Activated CD4-positive, alpha-beta T cell treated with anti-CD3 and anti-CD28 coated beads, Interleukin-2, Interleukin-4, amounts not matched to agents 100 ng/mL and 50 ng/mL, durations not matched to agents 16 hours and 8 hours (primary cell): ENCODE measurements around the gene NKD2.

ENCODE experiments used
- DNase-seq: peaks from one replicate; pipeline ENCODE4 v3.0.0-alpha.2; 2020; ENCODE audit warnings: low spot score

Gene NKD2

DNA sequence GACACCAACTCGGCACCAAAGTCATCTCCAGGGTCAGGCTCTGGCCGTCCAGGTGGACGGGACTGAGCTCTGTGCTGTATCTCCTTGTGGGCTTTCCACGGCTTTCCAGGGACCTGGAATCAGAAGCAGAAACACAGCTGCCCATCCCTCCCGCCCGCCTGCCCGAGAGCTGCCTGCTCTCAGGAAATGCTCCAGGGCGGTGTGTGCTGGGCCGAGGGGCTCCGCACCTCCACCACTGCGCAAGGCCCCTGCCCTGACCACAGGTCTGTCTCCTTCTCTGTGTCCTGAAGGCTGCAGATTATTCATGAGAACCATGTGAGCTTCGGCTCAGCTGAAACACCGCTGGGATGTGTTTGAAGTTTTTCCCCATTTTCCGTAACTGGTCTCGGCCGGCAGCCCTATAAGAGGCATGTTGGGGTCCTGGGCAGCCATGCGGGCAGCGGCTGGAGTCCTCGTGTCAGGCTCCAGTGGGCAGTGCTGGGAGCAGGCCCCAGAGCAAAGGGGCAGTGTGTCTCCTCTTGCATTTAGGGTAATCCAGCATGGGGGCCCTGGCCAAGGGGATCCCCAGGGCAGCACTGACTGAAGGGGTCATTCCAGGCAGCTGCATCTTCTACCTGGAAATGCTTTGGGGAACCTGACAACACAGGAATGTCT is 22.8 kb downstream of the NKD2 start:
- no peak for DNase-seq

DNA sequence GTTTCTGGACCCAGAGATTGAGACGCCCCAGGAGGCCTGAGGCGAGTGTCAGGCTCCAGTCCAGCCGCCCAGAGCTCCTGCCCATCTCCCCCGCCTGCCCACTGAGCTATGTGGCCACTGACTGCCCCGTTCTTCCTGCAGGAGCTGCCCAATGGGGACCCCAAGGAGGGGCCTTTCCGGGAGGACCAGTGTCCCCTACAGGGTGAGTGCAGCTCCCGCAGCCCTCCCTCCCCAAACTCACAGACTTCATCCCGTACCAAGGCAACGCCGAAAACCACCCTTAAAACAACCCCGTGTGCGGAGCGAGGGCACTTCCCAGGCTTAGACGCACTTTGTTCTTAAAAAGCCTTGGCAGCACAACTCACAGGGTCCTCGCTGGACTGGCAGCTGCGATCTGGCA is 23.4 kb downstream of the NKD2 start:
- DNase-seq, result no peak

DNA sequence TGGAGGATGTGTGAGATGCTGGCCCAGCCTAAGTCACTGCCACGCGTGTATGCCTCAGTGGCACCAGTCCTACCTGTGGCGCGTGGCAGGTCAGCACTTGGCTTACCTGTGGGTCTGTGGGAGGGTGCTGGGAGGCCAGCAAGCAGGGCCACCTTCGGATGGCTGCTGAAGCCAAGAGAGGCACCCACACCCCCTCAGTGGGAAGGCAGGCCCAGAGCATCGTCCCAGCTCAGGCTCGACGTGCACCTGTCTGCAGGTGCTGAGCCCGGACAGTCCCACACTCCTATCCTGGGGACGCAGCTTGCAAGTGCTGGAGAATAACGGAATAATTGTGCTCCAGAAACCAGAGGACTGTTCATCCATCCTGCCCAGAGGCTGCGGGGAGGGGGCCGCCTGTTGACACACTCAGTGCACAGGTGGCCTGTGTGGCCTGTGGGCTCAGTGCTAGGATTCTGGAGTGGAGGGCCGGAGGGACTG is 24.0 kb downstream of the NKD2 start:
- no peak for DNase-seq

DNA sequence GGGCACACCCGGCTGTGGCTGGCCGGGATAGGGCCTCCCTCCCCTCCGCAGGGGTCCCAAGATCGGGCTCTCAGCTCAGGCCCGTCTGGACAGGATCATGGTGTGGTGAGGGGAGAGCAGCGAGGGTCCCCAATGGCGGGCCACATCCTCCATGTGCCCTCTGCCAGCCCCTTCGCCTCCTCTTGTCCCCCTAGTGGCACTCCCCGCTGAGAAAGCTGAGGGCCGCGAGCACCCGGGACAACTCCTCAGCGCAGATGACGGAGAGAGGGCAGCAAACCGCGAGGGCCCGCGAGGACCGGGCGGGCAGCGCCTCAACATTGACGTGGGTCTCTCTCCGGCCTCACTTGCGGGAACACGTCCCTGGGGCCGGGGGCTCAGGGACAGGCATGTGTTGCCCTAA is 24.6 kb downstream of the NKD2 start:
- DNase-seq, result no peak

DNA sequence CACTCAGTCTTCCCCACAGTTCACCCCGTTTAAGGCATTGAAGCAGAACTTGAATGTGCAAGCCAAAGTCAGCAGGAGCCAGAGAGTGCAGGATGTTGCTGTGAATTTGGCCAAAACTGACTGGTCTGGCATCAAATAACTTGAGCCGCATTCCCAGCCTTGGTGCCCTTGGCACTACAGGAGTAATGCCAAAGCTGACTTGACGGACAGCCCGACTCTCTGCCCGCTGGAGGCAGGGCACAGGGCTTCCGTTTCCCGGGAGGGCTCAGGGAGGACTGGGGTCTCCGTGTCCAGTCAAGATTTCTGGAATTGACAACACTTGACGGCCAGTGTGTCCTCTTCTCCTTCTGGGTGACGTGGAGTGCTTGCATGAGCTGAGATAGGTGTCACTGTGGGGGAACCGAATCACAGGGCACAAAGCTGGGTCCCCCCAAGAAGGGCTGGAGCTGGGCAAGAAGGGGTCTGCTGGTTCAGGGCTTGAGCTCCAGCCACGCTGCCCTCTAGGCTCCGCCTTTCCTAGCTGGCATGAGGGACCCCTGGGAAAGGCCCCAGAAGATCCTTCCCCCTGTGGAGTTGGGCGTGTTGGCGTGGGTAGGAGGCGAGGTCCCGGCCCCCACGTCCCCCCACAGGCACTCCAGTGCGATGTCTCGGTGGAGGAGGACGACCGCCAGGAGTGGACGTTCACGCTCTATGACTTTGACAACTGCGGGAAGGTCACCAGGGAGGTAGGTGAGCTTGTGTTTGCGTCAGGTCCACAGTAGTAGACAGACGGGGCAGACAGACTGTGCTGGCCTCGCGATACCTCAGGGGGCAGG is 25.2 kb downstream of the NKD2 start:
- no peak for DNase-seq

DNA sequence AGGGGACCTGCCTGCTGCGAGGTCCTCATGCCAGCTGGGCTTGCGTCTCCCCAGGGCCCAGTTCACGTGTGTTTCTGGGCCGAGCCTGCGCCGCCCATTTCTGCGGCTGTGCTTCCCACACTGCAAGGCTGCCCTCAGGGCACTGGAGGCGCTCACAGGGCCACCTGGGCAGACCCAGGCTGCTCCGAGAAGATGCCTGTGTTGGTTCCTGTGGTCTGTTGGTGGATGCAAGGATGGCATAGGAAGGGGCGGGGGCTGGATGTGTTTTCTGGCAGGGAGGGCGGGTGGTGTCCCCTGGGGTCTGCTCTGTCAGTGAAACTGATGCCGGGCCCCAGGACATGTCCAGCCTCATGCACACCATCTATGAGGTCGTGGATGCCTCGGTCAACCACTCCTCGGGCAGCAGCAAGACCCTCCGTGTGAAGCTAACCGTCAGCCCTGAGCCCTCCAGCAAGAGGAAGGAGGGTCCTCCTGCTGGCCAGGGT is 25.9 kb downstream of the NKD2 start:
- DNase-seq, result no peak

DNA sequence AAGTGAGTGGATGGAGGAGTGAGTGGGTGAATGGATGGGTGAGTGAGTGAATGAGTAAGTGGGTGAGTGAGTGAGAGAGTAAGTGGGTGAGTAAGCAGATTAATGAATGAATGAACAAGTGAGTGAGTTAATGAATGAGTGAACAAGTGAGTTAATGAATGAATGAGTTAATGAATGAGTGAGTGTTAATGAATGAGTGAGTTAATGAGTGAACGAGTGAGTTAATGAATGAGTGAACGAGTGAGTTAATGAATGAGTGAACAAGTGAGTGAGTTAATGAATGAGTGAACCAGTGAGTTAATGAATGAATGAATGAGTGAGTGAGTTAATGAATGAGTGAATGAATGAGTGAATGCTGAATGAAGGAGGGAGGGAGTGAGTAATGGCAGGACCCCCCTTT is 26.4 kb downstream of the NKD2 start:
- DNase-seq, result no peak

DNA sequence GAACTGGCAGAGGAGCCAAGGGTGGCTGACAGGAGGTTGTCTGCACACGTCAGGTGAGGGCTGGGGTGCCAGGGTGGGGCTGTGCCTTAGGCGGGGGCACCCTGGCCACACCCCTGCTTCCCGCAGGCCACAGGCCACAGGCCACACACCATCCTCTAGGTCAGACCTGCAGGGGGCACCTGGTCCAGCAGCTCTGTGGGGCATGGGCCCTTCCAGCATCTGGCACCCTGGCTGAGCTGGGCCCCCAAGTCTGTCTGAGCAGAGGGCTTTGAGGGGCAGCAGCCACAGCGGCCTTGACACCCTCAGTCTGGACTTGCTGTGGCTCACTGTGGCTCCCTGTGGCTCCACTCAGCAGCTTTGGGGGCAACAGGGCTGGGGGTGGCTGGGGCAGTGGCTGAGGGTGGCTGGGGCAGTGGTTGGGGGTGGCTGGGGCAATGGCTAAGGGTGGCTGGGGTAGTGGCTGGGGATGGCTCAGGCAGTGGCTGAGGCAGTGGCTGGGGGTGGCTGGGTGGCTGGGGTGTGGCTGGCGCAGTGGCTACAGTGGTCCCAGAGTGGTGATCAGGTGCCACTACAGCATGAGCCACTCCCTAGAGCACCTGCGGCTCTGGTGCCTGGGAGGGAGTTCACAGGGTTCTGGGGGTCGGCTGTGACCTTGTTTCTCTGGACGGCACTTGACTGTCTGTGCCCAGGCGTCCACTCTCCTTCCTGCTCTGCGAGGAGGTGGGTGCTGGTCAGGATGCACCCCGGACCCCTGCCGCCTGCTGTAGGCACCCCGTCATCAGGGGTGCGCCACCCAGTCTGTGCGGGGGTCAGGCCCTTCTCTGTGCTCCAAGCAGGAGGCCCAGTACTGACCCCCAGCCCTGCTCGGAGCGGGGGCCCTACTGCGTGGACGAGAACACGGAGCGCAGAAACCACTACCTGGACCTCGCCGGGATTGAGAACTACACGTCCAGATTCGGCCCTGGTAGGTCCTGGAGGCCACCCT is 27.1 kb downstream of the NKD2 start:
- no peak for DNase-seq

DNA sequence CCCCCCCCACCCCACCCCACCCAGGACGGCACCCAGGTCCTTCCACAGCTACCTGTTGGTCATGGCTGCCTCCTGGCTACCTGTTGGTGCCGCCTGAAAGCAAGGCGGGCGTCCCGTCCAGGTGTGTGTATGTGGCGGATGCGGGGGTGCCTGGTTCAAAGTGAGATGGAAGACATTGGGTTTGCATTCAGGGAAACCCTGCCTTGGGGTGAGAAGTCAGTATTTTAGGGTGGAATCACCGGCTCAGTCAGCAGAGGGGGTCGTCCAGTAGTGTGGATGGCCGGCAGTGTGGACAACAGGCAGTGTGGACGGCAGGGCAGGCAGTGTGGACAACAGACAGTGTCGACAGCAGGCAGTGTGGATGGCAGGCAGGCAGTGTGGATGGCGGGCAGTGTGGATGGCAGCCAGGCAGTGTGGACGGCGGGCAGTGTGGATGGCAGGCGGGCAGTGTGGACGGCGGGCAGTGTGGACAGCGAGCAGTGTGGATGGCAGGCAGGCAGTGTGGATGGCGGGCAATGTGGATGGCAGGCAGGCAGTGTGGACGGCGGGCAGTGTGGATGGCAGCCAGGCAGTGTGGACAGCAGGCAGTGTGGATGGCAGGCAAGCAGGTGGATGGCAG is 28.0 kb downstream of the NKD2 start:
- DNase-seq, result no peak

DNA sequence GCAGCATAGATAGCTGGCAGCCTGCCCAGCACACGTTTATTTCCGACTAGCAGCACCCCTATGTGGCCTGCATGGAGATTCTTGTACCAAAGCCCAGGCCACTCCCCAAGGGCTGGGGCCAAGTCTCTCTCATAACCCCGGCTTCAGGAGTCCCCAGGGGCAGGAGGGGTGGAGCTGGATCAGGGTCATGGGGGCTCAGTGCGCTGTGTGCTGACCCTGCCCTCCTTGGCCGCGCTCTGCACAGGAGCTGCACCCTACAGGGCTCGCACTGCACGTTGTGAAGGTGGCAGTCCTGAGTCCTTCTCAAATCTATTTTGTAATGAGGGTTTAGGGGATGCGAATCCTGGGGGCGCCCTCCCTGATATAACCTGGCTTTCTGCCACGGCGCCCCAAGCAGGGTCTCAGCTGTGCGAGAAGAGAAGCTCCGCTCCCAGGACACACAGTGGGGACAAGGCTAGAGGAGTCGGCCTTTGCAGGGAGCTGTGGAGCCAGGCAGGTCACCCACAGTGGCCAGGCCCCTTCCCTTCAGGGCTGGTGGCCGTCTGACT is 28.6 kb downstream of the NKD2 start:
- DNase-seq, result no peak

DNA sequence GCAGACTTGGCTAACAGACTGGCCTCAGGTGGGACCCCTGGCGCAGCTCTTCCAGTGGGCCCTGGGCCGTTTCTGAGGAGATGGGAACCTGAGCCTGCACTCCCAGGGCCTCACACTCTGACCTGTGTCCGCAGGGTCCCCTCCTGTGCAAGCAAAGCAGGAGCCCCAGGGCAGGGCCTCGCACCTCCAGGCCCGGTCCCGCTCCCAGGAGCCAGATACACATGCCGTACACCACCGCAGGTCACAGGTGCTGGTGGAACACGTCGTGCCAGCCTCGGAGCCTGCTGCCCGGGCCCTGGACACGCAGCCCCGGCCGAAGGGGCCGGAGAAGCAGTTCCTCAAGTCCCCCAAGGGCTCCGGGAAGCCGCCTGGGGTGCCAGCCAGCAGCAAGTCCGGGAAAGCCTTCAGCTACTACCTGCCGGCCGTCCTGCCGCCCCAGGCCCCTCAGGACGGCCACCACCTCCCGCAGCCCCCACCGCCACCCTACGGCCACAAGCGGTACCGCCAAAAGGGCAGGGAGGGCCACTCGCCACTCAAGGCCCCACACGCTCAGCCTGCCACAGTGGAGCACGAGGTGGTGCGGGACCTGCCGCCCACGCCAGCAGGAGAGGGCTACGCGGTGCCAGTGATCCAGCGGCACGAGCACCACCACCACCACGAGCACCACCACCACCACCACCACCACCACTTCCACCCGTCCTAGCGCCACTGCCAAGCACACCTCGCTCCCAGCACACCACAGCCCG is 29.2 kb downstream of the NKD2 start:
- no peak for DNase-seq

DNA sequence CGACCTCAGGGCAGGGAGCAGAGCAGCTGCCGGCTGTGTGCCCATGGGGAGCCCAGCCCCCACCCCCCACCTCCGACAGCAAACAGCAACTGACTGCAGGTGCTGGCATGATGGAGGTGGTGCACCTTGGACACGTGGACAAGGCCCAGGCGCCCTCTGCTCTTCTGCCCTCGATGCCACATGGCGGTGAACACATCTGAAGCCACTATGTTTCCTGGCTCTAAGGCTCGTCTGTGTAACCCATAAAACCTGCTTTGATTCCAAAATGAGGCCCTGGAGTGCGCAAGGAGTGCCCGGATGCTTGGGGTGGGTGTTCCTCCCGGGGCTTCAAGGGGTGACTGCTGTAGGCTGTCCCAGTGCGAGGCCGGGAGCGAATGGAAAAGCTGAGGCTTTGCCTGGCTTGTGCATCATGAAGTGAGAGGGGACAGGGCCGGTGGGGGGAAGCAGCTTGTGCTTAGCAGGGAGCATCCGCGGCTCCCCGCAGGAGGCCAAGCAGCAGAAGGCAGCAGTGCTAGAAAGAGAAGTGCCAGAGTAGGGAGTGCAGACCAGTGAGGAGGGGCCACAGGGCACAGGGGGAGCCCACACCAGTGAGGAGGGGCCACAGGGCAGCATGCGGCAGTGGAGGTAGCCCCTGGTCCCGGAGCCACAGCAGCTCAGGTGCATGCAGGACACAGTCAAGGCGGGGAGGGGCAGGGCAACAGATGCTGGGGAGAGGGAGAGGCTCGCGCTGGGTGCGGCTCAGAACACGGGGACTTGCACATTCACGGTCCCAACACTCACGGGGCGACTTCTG is 30.0 kb downstream of the NKD2 start:
- DNase-seq, result no peak

DNA sequence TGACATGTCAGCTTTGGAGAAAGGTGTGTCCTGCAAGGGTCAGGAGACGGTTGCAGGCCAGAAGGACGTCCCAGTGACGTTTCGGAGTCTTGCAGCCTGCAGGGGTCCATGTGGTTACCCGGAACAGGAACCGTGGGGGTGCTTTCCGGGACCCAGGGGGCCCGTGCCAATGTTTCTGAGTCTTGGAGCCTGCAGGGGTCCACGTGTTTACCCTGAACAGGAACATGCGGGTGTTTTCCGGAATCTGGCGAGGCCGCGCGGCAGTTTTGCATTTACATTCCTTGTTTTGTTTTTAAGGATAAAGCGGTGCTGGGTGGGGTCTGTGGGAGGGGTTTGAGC is 30.6 kb downstream of the NKD2 start:
- DNase-seq, result no peak

DNA sequence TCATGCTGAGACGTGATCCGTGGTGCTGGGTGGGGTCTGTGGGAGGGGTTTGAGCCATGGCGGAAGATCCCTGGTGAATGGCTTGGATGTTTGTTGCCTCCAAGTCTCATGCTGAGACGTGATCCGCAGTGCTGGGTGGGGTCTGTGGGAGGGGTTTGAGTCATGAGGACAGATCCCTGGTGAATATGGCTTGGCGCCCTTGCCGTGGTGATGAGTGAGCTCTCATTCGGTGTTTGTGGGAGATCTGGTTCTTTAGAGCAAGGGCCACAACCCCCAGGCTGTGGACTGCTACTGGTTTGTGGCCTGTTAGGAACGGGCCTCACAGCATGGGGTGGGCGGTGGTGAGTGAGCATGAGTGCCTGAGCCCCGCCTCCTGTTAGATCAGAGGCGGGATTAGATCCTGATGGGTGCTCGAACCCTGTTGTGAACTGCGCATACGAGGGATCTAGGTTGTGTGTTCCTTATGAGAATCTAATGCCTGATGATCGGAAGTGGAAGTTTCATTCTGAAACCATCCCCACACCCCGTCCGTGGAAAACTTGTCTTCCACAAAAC is 31.2 kb downstream of the NKD2 start:
- no peak for DNase-seq

DNA sequence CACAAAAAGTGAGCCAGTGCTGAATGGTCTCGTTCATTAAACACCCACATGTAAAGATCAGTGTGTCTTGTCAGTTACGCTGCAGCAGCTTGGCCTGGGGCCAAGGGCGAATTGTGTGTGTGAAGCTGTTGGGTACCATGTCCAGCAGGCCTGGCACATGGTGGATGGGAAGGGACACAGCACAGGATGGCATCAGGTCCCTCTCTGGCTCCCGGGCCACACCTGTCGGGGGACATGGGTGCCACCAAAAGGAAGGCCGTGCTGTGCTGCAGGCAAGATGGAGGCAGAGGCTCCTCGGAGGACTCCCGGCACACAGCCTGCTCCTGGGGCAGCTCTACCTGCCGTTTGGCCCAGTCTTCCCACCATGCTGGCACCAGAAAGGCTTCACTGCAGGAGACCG is 32.0 kb downstream of the NKD2 start:
- no peak for DNase-seq

DNA sequence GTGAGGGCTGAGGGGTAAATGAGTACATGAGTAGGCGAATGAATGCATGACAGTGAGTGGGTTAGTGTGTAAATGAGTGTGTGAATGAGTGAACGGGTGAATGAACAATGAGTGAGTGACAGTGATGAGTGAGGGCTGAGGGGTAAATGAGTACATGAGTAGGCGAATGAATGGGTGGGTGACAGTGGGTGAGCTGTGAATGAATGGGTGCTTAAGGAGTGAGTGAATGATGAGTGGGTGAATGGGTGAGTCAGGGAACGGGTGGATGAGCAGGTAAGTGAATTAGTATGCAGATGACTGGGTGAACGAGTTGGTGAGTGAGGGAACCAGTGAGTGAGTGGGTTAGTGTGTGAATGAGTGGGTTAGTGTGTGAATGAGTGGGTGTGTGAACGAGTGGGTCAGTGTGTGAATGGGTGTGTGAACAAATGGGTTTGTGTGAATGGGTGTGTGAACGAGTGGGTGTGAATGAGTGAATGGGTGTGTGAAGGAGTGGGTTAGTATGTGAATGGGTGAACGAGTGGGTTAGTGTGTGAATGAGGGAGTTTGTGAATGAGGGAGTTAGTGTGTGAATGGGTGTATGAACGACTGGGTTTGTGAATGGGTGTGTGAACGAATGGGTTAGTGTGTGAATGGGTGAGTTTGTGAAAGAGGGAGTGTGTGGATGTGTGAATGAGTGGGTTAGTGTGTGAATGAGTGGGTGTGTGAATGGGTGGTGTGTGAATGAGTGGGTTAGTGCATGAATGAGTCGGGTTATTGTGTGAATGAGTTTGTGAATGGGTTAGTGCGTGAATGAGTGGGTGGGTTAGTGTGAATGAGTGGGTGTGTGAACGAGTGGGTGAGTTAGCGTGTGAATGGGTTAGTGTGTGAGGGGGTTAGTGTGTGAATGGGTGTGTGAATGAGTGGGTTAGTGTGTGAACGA is 32.9 kb downstream of the NKD2 start:
- no peak for DNase-seq

DNA sequence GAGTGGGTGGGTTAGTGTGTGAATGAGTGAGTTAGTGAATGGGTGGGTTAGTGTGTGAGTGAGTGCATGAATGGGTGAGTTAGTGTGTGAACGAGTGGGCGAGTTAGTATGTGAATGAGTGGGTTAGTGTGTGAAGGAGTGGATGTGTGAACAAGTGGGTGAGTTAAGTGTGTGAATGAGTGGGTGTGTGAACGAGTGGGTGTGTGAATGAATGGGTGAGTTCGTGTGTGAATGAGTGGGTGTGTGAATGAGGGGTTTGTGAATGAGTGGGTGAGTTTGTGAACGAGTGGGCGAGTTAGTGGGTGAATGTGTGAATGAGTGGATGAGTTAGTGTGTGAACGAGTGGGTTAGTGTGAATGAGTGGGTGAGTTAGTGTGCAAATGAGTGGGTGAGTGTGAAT is 34.0 kb downstream of the NKD2 start:
- DNase-seq, result no peak

DNA sequence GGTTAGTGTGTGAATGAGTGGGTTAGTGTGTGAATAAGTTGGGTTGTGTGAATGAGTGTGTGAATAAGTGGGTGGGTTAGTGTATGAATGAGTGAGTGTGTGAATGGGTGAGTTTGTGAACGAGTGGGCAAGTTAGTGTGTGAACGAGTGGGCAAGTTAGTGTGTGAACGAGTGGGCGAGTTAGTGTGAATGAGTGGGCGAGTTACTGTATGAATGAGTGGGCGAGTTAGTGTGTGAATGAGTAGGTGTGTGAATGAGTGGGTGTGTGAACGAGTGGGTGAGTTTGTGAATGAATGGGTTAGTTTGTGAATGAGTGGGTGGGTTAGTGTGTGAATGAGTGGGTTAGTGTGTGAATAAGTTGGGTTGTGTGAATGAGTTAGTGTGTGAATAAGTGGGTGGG is 34.7 kb downstream of the NKD2 start:
- no peak for DNase-seq

DNA sequence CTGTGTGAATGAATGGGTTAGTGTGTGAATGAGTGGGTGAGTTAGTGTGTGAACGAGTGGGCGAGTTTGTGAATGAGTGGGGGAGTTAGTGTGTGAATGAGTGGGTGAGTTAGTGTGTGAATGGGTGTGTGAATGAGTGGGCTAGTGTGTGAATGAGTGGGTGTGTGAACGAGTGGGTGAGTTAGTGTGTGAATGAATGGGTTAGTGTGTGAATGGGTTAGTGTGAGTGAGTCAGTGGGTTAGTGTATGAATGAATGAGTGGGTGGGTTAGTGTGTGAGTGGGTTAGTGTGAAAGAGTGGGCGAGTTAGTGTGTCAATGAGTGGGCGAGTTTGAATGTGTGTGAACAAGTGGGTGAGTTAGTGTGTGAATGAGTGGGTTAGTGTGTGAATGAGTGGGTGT is 35.5 kb downstream of the NKD2 start:
- DNase-seq, result no peak
